Measurements from ENCODE around the gene TXLNB. TPM values are rescaled to one million over a fixed set of nuclear protein-coding genes. Genes with fewer than 3 reads are reported as not detected.

The TXLNB gene
- total RNA-seq, 1 experiment from 2014 or later: 0.22 TPM

GRCh38 chr6:139336488-139336887 is 44.7 kb upstream of the TXLNB start:
- TF ChIP-seq EZH2phosphoT487 (IDR thresholded peaks at IDR 0.05; ENCODE audit: borderline replicate concordance, low read length) (no peak), EZH2 (IDR thresholded peaks at IDR 0.05; ENCODE audit: low read length, unreplicated experiment) (no peak), CTCF (conservative IDR thresholded peaks at IDR 0.05; ENCODE audit: low read depth, low read length) (no peak)
- POLR2A ChIA-PET (ENCODE audit: unreplicated experiment): no interaction called here
- no peak overlapping the region for H3K9ac ChIP-seq (ENCODE audit: low read length)
- intact Hi-C loops (cut with micrococcal nuclease): no loop called here
- no peaks in the 10 kb centered on the region for H3K27me3 ChIP-seq (ENCODE audit: low read length)
- H3K27ac ChIP-seq (ENCODE audit: low read length): no peak overlapping the region
- CTCF ChIA-PET: no interaction called here
- no peaks in the 10 kb centered on the region for H3K36me3 ChIP-seq (ENCODE audit: low read depth, low read length)
- H3K4me2 ChIP-seq (ENCODE audit: low read length): no peak overlapping the region
- DNase-seq: no peak
- H3K4me1 ChIP-seq (ENCODE audit: insufficient read depth, low read length): no peaks in the 10 kb centered on the region
- no peaks in the 10 kb centered on the region for H3K79me2 ChIP-seq (ENCODE audit: low read length)
- no peak for ATAC-seq
- H4K20me1 ChIP-seq (ENCODE audit: low read length): no peaks in the 10 kb centered on the region
- H3K9me2 ChIP-seq (replicated peaks; ENCODE audit: low read length): no peaks in the 10 kb centered on the region
- no peak overlapping the region for H2AFZ ChIP-seq (ENCODE audit: low read length)
- no peaks in the 10 kb centered on the region for H3K9me3 ChIP-seq (ENCODE audit: low read length)
- no peak overlapping the region for H3K4me3 ChIP-seq (ENCODE audit: low read length)
- H3F3A ChIP-seq (ENCODE audit: low read length, unreplicated experiment): no peaks in the 10 kb centered on the region
- no TSS peak for BruUV-seq (replicated peaks)

- TF ChIP-seq EZH2 (IDR thresholded peaks at IDR 0.05; ENCODE audit: low read length, unreplicated experiment) (no peak), CTCF (conservative IDR thresholded peaks at IDR 0.05; ENCODE audit: low read depth, low read length) (no peak), EZH2phosphoT487 (IDR thresholded peaks at IDR 0.05; ENCODE audit: borderline replicate concordance, low read length) (no peak)
- H3F3A ChIP-seq (ENCODE audit: low read length, unreplicated experiment): no peaks in the 10 kb centered on the region
- DNase-seq (no peak), ATAC-seq (no peak)
- no peaks in the 10 kb centered on the region for H3K4me1 ChIP-seq (ENCODE audit: insufficient read depth, low read length)
- ChIA-PET CTCF (no interaction called here), POLR2A (ENCODE audit: unreplicated experiment) (interaction anchor here (0.6 kb wide), 1 partner anchor 44 kb away, joined by 10 read pairs; the partner anchor contains the start of gene TXLNB)
- no peaks in the 10 kb centered on the region for H4K20me1 ChIP-seq (ENCODE audit: low read length)
- no peaks in the 10 kb centered on the region for H3K79me2 ChIP-seq (ENCODE audit: low read length)
- no peaks in the 10 kb centered on the region for H3K27me3 ChIP-seq (ENCODE audit: low read length)
- no peak overlapping the region for H3K4me2 ChIP-seq (ENCODE audit: low read length)
- BruUV-seq (replicated peaks): no TSS peak
- no peaks in the 10 kb centered on the region for H3K9me3 ChIP-seq (ENCODE audit: low read length)
- intact Hi-C loops (cut with micrococcal nuclease): no loop called here
- H3K9me2 ChIP-seq (replicated peaks; ENCODE audit: low read length): no peaks in the 10 kb centered on the region
- no peak overlapping the region for H3K27ac ChIP-seq (ENCODE audit: low read length)
- H2AFZ ChIP-seq (ENCODE audit: low read length): no peak overlapping the region
- no peak overlapping the region for H3K4me3 ChIP-seq (ENCODE audit: low read length)
- no peaks in the 10 kb centered on the region for H3K36me3 ChIP-seq (ENCODE audit: low read depth, low read length)
- H3K9ac ChIP-seq (ENCODE audit: low read length): no peak overlapping the region
Measured at GRCh38 chr6:139335447-139336210, 43.8 kb upstream of the TXLNB start.

GRCh38 chr6:139334806-139335446 is 43.1 kb upstream of the TXLNB start:
- Histone ChIP-seq H3K4me1 (ENCODE audit: insufficient read depth, low read length) (no peaks in the 10 kb centered on the region), H3K9me2 (replicated peaks; ENCODE audit: low read length) (no peaks in the 10 kb centered on the region), H3K36me3 (ENCODE audit: low read depth, low read length) (no peaks in the 10 kb centered on the region), H2AFZ (ENCODE audit: low read length) (no peak overlapping the region), H3K27me3 (ENCODE audit: low read length) (no peaks in the 10 kb centered on the region), H3K4me3 (ENCODE audit: low read length) (no peak overlapping the region), H3K4me2 (ENCODE audit: low read length) (no peak overlapping the region), H4K20me1 (ENCODE audit: low read length) (no peaks in the 10 kb centered on the region), H3K9ac (ENCODE audit: low read length) (no peak overlapping the region), H3K9me3 (ENCODE audit: low read length) (no peaks in the 10 kb centered on the region), H3K27ac (ENCODE audit: low read length) (no peak overlapping the region), H3K79me2 (ENCODE audit: low read length) (no peaks in the 10 kb centered on the region), H3F3A (ENCODE audit: low read length, unreplicated experiment) (no peaks in the 10 kb centered on the region)
- no TSS peak for BruUV-seq (replicated peaks)
- intact Hi-C loops (cut with micrococcal nuclease): no loop called here
- no peak for ATAC-seq
- DNase-seq: peak; percentile 53
- no peak for TF ChIP-seq CTCF (conservative IDR thresholded peaks at IDR 0.05; ENCODE audit: low read depth, low read length)
- TF ChIP-seq EZH2phosphoT487 (IDR thresholded peaks at IDR 0.05; ENCODE audit: borderline replicate concordance, low read length): no peak
- TF ChIP-seq EZH2 (IDR thresholded peaks at IDR 0.05; ENCODE audit: low read length, unreplicated experiment): no peak
- ChIA-PET POLR2A (ENCODE audit: unreplicated experiment) (no interaction called here), CTCF (no interaction called here)

Data from PC-3 (cell line).